ENCODE data around the gene FAM186B. TPM values are rescaled to one million over a fixed set of nuclear protein-coding genes. Genes with fewer than 3 reads are reported as not detected.
"Not testable (repeated sequence)": the region's sequence is repeated elsewhere in the genome, so short reads cannot be mapped to it uniquely, and the experiment has no call there.

The FAM186B gene
- total RNA-seq, 1 experiment from 2014 or later = 0.18 TPM

DNA sequence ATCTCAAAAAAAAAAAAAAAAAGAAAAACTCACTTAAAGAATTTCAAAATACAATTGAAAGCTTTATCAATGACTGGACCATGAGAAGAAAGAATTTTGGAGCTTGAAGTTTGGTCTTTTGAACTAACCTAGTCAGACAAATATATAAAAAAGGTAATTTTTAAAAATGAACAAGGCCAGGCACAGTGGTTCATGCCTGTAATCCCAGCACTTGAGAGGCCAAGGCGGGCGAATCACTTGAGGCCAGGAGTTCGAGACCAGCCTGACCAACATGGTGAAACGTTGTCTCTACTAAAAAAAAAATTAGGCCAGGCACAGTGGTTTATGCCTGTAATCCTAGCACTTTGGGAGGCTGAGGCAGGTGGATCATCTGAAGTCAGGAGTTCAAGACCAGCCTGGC, 5.3 kb upstream of the FAM186B start:
- H3K9me3 ChIP-seq (replicated peaks) = not testable (repeated sequence)

DNA sequence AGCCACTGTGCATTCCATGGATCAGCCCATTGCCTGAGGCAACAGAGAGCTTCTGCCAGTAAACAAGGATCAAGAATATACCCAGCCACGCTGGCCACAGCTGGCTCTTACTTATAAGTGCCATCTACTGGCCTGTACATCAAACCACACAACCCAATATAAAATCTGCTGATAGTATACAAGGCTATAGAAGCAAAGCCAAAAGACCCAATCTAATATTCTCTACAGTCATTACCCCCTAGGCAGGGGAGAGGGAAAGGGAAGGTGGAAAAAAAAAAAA, 4.4 kb upstream of the FAM186B start:
- no peak overlapping the region for H3K4me3 ChIP-seq
- no peak for DNase-seq (ENCODE audit: low read depth in 1 of 2, low spot score in 2 of 2)

More for the DNA sequence above, 5.3 kb upstream of the FAM186B start:
- H3K36me3 ChIP-seq; H3K4me1 ChIP-seq (replicated peaks); H3K27me3 ChIP-seq (replicated peaks); DNase-seq (ENCODE audit: low read depth in 1 of 2, low spot score in 2 of 2); H3K4me3 ChIP-seq; H3K27ac ChIP-seq: not testable (repeated sequence)

DNA sequence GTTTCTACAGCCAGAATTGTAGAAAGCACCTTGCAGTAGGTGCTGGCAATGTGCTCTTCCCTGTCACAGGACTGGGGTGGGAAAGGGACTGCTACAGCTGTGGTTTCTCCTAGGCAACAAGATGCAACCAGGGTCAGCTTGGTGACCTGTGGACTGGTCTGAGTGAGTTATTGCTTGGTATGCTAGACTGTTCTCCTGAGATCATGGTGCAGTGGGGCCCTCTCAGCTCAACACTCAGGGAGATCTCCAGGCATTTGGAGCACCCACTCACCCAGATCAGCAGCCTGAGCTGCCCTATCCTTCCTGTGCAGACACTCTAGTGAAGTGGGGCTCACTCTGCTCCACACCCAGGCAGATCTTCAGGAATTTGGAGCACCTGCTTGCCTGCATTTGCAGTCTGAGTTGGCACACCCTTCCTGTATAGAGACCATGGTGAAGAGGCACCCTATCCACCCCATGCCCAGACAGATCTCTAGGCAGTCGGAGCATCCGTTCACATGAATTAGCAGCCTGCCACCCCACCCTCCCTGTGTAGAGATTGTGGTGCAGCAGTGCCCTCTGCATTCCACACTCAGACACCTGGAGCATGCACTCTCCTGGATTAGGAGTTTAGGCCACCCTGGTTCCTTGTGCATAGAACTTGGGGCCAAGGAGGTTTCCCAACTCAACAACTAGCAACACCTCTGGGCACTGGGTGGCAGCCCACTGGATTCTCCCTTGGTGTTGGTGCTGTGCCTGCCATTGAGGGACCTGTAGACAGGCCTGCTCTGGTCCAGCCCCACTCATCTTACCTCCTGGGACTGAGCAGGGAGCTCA, 3.8 kb upstream of the FAM186B start:
- H3K4me1 ChIP-seq (replicated peaks) = no peaks in the 10 kb centered on the region
- no peak overlapping the region for H3K27ac ChIP-seq
- H3K27me3 ChIP-seq (replicated peaks) = no peaks in the 10 kb centered on the region; the same call in 1 of the 2 replicates
- H3K4me3 ChIP-seq = no peak overlapping the region
- no peak for DNase-seq (ENCODE audit: low read depth in 1 of 2, low spot score in 2 of 2)
- H3K36me3 ChIP-seq = no peaks in the 10 kb centered on the region
- no peaks in the 10 kb centered on the region for H3K9me3 ChIP-seq (replicated peaks)

More for the DNA sequence above, 4.4 kb upstream of the FAM186B start:
- Histone ChIP-seq H3K9me3 (replicated peaks) (no peaks in the 10 kb centered on the region; the same call in 1 of the 2 replicates), H3K36me3 (no peaks in the 10 kb centered on the region), H3K27me3 (replicated peaks) (no peaks in the 10 kb centered on the region; the same call in 1 of the 2 replicates), H3K27ac (no peak overlapping the region), H3K4me1 (replicated peaks) (no peaks in the 10 kb centered on the region)

GRCh38 chr12:49604856-49605255, 583 bp downstream of the FAM186B start:
- Histone ChIP-seq H3K4me1 (replicated peaks) (no peaks in the 10 kb centered on the region), H3K27ac (no peak overlapping the region), H3K36me3 (no peaks in the 10 kb centered on the region), H3K27me3 (replicated peaks) (no peaks in the 10 kb centered on the region), H3K9me3 (replicated peaks) (no peaks in the 10 kb centered on the region), H3K4me3 (no peak overlapping the region)
- no peak for DNase-seq (ENCODE audit: low read depth in 1 of 2, low spot score in 2 of 2)

- no peak for DNase-seq (ENCODE audit: low read depth in 1 of 2, low spot score in 2 of 2)
- no peak overlapping the region for H3K4me3 ChIP-seq
- no peaks in the 10 kb centered on the region for H3K4me1 ChIP-seq (replicated peaks)
- H3K27ac ChIP-seq = no peak overlapping the region
- H3K36me3 ChIP-seq = no peaks in the 10 kb centered on the region
- no peaks in the 10 kb centered on the region for H3K27me3 ChIP-seq (replicated peaks)
- H3K9me3 ChIP-seq (replicated peaks) = no peaks in the 10 kb centered on the region
Measured at GRCh38 chr12:49603721-49604120, 1.7 kb downstream of the FAM186B start.

- no peaks in the 10 kb centered on the region for H3K36me3 ChIP-seq
- H3K4me1 ChIP-seq (replicated peaks) = no peaks in the 10 kb centered on the region
- H3K4me3 ChIP-seq = no peak overlapping the region
- H3K27me3 ChIP-seq (replicated peaks) = no peaks in the 10 kb centered on the region
- no peak overlapping the region for H3K27ac ChIP-seq
- no peaks in the 10 kb centered on the region for H3K9me3 ChIP-seq (replicated peaks)
- no peak for DNase-seq (ENCODE audit: low read depth in 1 of 2, low spot score in 2 of 2)
Measured at GRCh38 chr12:49599961-49600360, 5.5 kb downstream of the FAM186B start.

- H3K27me3 ChIP-seq (replicated peaks) = no peaks in the 10 kb centered on the region
- no peaks in the 10 kb centered on the region for H3K9me3 ChIP-seq (replicated peaks)
- no peaks in the 10 kb centered on the region for H3K36me3 ChIP-seq
- no peak overlapping the region for H3K27ac ChIP-seq
- no peaks in the 10 kb centered on the region for H3K4me1 ChIP-seq (replicated peaks)
- no peak for DNase-seq (ENCODE audit: low read depth in 1 of 2, low spot score in 2 of 2)
- H3K4me3 ChIP-seq = no peak overlapping the region
Measured at GRCh38 chr12:49598527-49598926, 6.9 kb downstream of the FAM186B start.

DNA sequence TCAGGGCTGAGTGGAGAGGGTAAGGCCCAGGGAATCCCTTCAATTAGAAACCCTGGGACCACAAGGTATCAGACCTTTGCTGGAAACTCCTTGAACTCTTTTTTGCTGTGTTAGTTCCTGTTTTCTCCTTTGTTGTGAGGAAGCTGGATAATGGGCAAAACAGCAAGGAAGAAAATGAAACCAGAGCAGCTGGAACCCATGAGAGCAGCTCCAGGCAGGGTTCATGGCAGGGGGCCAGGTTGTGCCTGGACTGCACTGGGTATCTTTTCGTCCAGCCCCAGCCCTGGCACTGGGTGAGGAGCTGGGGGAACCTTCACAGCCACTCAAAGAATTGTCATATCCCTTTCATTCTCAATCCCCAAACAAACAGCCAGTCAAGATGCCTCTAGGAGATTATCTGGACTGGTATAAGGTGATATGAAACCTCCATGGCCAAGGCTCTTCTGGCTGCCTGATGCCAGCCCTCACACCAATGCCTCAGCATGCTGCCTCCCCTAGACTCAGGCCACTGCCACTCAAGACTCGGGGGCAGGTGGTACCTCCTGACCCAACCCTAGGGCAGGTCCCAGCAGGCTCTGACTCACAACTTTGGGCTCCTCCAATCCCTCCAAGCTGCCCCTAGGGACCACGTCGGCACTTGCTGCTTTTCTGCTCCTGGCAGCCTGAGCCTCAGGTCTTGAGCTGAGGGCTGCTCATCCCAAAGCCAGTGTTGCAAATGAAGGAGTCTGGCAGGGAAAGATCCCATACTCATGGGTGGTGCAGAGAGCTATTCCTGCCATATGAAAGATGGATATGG, 16.5 kb downstream of the FAM186B start:
- Histone ChIP-seq H3K9me3 (replicated peaks) (no peaks in the 10 kb centered on the region), H3K4me3 (no peak overlapping the region), H3K27me3 (replicated peaks) (no peaks in the 10 kb centered on the region), H3K27ac (no peak overlapping the region), H3K36me3 (no peaks in the 10 kb centered on the region; the same call in 1 of the 2 replicates), H3K4me1 (replicated peaks) (no peaks in the 10 kb centered on the region)
- DNase-seq (ENCODE audit: low read depth in 1 of 2, low spot score in 2 of 2) = no peak

DNA sequence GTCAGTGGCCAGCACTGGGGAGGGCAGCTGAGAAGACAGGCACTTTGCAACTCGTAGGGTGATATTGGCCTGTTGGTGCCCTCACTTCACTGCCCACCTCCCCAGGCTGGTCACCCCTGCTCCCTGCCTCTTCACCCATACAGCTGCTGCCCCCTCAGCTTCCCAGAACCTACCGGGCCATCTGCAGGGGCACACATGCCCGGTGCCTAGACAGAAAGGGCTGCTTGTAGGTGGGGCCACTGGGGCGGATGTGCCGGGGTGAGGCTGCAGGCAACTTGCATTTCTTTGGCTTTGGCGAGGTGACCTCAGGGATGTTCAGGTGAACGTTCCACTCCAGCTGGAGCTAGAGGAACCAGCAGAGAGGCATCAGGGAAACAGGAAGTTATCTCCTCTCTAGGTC, 17.2 kb downstream of the FAM186B start:
- DNase-seq (ENCODE audit: low read depth in 1 of 2, low spot score in 2 of 2) = no peak
- Histone ChIP-seq H3K9me3 (replicated peaks) (no peaks in the 10 kb centered on the region), H3K27ac (no peak overlapping the region)

DNA sequence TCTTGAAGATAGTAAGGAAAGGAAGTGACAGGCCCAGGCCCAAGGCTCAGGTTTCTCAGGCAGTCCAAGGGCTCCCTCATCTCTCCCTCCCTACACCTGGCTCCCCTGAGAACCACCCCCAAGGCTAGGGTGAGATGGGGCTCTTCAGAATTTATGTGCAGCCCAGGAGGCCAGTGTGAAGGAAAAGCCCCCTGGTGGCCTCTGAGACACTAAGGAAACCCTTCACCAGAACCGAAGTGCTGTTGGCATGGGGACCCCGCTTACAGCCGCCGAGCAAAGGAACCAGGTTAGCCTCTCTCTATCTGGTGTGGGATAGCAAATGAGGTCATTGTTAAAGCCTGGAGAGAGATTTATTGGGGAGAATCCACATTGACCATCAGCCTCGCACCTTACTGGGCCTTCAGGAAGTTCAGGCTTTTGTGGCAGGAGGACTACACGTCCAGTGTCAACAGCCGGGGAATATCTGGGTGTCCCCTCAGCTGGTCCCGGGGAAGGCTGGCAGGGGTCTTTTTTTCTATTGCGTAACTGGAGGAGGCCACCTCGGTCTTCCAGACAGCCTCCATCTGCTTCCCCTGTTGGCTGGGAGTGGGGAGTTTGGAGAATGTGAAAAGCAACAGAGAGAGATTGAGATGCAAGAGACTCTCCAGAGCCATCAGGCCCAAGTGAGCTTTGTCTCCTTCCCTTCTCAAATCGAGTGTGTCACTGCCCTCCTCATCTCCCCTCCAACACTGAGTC, 18.1 kb downstream of the FAM186B start:
- Histone ChIP-seq H3K4me1 (replicated peaks) (no peaks in the 10 kb centered on the region), H3K4me3 (no peak overlapping the region), H3K27ac (no peak overlapping the region), H3K9me3 (replicated peaks) (no peaks in the 10 kb centered on the region), H3K27me3 (replicated peaks) (no peaks in the 10 kb centered on the region), H3K36me3 (no peaks in the 10 kb centered on the region; the same call in 1 of the 2 replicates)
- no peak for DNase-seq (ENCODE audit: low read depth in 1 of 2, low spot score in 2 of 2)

More for the DNA sequence above, 17.2 kb downstream of the FAM186B start:
- no peak overlapping the region for H3K4me3 ChIP-seq
- H3K4me1 ChIP-seq (replicated peaks) = no peaks in the 10 kb centered on the region
- no peaks in the 10 kb centered on the region for H3K27me3 ChIP-seq (replicated peaks)
- no peaks in the 10 kb centered on the region; the same call in 1 of the 2 replicates for H3K36me3 ChIP-seq

DNA sequence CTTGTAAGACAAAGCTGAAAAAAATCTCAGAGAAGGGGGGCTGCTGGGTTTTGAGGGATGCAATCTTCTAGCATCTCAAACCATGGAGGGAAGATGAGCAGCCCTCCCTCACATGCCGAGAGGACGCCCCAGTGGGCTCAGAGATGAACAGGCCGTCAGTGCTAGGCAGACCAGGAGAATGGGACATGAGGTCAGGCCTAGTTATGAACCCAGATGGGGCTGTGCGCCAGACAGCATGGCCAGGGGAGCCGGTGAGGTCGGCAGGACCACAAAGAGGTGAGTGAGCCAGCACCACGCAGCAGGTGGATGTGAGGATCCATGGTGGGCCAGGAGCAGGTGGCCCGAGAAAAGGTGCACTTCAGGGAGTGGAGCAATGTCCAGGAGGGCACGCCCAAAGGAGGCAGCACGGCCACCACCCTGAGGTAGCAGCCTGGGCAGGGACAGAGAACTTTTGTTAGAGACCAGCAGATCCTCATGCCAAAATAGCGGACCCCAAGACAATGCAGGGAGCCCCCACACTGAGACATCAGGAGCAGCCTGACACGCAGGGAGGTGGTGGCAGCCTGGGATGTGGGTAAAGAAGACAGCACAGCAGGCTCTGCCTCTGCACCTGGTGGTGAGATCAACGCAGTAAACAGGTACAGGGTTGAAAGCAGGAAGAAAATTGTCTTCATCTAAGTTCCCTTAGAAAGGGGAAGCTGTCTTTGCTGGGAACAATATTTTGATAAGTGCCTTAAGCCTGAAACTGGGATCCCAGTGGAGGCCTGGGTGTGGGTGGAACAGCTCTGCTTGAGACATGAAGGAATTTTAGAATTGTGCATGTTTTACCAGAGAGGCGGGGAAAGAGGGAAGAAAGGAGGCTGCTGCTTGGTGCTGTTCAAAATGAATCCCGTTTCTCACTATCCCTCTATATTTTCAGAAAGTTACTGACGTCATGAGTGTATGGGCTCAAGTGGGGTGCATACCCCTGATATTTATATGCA, 19.7 kb downstream of the FAM186B start:
- H3K9me3 ChIP-seq (replicated peaks) = no peaks in the 10 kb centered on the region

GRCh38 chr12:49584591-49584990, 20.8 kb downstream of the FAM186B start:
- Histone ChIP-seq H3K36me3 (no peaks in the 10 kb centered on the region; the same call in 1 of the 2 replicates), H3K27me3 (replicated peaks) (no peaks in the 10 kb centered on the region), H3K4me1 (replicated peaks) (no peaks in the 10 kb centered on the region), H3K27ac (no peak overlapping the region), H3K9me3 (replicated peaks) (no peaks in the 10 kb centered on the region), H3K4me3 (no peak overlapping the region)
- DNase-seq (ENCODE audit: low read depth in 1 of 2, low spot score in 2 of 2) = no peak

More for the DNA sequence above, 19.7 kb downstream of the FAM186B start:
- Histone ChIP-seq H3K27ac (no peak overlapping the region), H3K4me3 (no peak overlapping the region), H3K27me3 (replicated peaks) (no peaks in the 10 kb centered on the region), H3K4me1 (replicated peaks) (no peaks in the 10 kb centered on the region), H3K36me3 (no peaks in the 10 kb centered on the region; the same call in 1 of the 2 replicates)
- no peak for DNase-seq (ENCODE audit: low read depth in 1 of 2, low spot score in 2 of 2)
